GM15510 (cell line): ENCODE data around the gene COL9A1.

Experiments
- POLR2A ChIP-seq: IDR thresholded peaks from 3 replicates; pipeline ENCODE4 v1.6.1; 2011; ENCODE audit warnings: borderline replicate concordance; ENCODE audit not compliant: insufficient read length; ENCODE audit errors: extremely low read depth

COL9A1 gene

GRCh38 chr6:70303034-70303525 is at the start of gene COL9A1:
Gene COL9A1, minus strand, starts transcription at chr6:70303084. Its CDS starts 160 bp downstream, at chr6:70302924.
- no peak for TF ChIP-seq POLR2A

GRCh38 chr6:70351461-70351860 is 48.6 kb upstream of the COL9A1 start:
- TF ChIP-seq POLR2A, result no peak

- TF ChIP-seq POLR2A, result no peak
These were observed 42.7 kb upstream of the COL9A1 start for GRCh38 chr6:70345619-70346018.

GRCh38 chr6:70343313-70343712 is 40.4 kb upstream of the COL9A1 start:
- no peak for TF ChIP-seq POLR2A

- TF ChIP-seq POLR2A, result no peak
These were observed 35.9 kb upstream of the COL9A1 start for GRCh38 chr6:70338775-70339174.

- TF ChIP-seq POLR2A, result no peak
These were observed 34.8 kb upstream of the COL9A1 start for GRCh38 chr6:70337743-70338105.

GRCh38 chr6:70336996-70337742 is 34.3 kb upstream of the COL9A1 start:
- no peak for TF ChIP-seq POLR2A

- TF ChIP-seq POLR2A, result no peak
These were observed 24.2 kb upstream of the COL9A1 start for GRCh38 chr6:70327036-70327435.

GRCh38 chr6:70325009-70325408 is 22.1 kb upstream of the COL9A1 start:
- TF ChIP-seq POLR2A, result no peak

GRCh38 chr6:70315079-70315751 is 12.3 kb upstream of the COL9A1 start:
- TF ChIP-seq POLR2A, result no peak

- no peak for TF ChIP-seq POLR2A
These were observed 11.4 kb upstream of the COL9A1 start for GRCh38 chr6:70314296-70314695.

GRCh38 chr6:70312165-70312745 is 9.4 kb upstream of the COL9A1 start:
- TF ChIP-seq POLR2A, result no peak

- no peak for TF ChIP-seq POLR2A
These were observed 7.3 kb upstream of the COL9A1 start for GRCh38 chr6:70310063-70310694.

- TF ChIP-seq POLR2A, result no peak
These were observed 6.4 kb upstream of the COL9A1 start for GRCh38 chr6:70309243-70309642.

- TF ChIP-seq POLR2A, result no peak
These were observed 4.1 kb upstream of the COL9A1 start for GRCh38 chr6:70307008-70307407.
